ENCODE measurements around the gene LYPD4.

LYPD4 gene

DNA sequence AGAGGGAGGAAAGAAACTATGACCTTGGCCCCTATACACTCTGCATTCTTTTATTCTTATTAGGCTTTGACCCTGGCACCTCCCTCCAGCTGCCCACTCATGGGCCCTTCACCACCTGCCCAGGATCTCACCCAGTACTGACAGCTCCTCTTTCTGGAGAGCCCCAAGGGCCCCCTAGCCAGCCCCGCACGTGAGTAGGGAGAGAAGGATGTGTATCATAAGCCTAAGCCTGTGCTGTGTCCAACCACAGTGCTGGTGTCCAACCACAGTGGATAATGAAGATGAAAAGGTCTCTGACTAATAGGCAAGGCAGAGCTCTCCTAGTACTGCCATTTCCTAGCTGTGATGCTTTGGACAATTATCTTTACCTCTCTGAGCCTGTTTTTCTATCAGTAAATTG lies 4.6 kb upstream of the LYPD4 start:
- DNase-seq: no peak

GRCh38 chr19:41848666-41849065 lies 4.2 kb upstream of the LYPD4 start:
- DNase-seq: no peak

DNA sequence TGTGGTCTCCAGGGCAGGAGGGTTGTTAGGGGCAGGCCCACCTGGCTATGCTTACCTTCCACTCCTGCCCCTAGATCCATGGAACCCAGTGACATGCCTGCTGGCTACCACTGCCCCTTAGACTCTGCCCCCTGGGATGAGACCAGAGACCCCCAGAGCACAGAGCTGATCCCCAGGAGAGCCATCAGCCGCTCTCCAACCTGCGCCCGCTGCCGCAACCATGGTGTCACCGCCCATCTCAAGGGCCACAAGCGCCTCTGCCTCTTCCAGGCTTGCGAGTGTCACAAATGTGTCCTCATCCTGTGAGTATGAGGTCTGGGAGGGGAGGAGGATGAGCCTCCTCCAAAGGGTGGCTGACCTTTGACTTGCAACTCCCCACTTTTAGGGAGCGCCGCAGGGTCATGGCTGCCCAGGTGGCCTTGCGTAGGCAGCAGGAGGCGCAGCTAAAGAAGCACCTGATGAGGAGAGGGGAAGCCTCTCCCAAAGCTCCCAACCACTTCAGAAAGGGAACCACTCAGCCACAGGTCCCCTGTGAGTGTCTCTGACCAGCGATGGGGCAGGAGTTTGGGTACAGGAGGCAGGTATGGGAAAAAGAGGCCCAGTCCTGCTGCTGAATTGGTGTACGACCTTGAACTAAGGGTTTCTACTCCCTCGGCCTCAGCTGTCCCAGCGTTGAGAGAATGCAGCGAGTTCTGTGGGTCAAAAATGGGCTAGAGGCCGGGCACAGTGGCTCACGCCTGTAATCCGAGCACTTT lies 3.0 kb upstream of the LYPD4 start:
- no peak for DNase-seq

DNA sequence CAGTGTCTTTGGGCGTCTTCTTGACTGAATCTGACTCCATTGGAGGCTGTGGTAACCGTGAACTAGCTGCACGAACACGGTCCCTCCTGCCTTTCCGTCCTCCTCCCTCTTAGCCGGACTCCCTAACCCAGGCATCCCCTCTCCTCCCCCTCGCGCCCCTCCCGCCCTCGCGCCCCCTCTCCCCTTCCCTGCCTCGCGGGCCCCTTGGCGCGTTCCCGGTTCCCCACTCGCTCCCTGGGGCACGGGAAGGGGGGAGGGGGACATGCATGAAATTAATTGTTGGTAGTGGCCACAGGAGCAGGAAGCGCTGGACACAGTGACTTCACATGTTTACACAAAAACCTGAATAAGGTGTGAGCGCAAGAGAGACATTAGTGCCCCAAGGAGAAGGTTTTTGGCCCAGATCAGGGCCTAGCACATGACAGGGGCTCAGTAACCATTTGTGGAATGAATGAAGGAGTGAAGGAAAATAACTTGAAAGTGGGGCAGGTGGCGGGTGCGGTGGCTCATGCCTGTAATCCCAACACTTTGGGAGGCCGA lies 638 bp upstream of the LYPD4 start:
- DNase-seq: no peak

- no peak for DNase-seq
Observed at GRCh38 chr19:41845001-41845050, 343 bp upstream of the LYPD4 start, which contains the start of gene DMRTC2. TSS of gene DMRTC2 (plus strand) at chr19:41845042. CDS start at chr19:41847429, 2,387 bp downstream.

DNA sequence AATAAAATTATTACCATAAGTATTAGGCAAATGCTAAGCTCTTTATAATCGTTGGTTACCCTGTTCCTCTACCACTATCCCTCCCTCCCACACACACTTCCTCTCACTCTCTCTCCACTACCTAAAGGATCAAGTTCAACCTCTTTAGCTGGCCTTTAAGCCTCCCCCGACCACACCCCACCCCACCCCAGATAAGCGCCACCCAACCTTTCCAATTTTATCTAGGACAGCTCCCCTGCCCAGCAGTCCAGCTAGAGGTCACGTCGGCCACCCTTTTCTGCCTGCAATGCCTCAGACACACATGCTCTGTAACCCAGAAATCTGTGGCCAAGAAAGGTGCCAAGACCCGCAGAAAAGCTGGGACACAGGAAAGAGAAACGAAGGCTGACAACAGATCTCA lies 1.1 kb downstream of the LYPD4 start:
- DNase-seq: no peak

GRCh38 chr19:41839211-41839610 lies 5.3 kb downstream of the LYPD4 start:
- no peak for DNase-seq

DNA sequence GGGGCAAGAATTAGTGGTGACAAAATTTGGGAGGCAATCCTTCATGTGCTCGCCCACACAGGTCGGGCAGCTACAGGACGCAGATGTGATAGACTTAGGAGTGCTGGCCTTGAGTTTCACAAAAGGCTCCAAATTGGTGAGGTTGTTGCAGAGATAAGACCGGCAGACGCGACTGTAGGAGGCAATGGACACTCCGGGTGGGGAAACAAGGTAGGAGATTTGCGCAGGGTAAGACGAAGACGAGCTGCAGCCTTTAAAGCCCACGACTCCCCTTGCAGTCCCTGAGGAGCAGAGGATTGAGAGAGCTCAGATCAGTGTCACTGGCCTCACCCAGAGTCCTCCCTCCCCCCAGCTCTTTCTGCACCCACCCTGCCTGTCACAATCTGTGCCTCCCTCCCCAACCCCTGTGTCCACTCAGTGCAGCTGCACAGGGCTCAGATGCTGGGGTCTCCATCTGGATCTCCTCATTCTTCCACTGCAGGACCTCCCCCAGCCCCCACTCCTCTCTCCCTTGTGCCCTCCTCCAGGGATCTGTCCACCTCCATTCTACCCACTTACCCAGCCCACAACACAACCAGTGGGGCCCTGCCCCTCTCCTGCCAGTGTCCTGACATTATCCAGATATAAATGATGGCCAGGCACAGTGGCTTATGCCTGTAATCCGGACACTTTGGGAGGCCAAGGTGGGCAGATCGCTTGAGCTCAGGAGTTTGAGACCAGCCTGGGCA lies 6.3 kb downstream of the LYPD4 start:
- DNase-seq: no peak

DNA sequence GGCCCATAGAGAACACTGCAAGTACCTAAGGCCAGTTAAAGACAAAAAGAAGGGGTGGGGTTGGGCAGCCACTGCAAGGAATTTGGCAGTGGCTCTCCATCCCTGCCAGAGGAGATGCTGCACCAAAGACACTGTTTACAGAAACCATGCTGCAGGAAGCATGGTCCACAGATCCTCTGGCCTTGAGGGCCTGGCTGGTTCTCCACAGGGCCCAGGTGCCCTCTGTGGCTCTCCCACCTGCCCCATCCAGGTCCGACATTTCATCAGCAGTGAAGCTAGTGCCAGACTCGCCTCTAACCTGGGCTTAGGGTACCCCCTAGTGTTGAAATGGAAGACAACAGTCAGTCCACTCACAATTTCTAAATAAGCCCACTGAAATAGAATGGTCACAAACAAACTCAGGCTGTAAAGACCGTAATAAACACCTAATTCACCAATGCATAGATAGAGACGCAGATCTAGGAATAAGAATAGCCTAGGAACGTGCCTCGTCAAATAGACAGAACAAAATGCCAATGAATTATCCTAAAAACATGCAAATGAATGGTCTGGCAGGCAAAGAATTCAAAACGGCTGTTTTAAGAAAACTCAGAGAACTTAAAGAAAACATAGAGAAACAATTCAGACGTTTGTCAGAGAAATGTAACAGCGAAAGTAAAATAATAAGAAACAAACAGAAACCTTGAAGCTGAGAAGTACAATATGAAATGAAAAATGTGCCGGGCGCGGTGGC lies 23.3 kb downstream of the LYPD4 start:
- peak; percentile 15 to 21 for DNase-seq

- DNase-seq: no peak
Observed at GRCh38 chr19:41816761-41817160, 27.7 kb downstream of the LYPD4 start.

DNA sequence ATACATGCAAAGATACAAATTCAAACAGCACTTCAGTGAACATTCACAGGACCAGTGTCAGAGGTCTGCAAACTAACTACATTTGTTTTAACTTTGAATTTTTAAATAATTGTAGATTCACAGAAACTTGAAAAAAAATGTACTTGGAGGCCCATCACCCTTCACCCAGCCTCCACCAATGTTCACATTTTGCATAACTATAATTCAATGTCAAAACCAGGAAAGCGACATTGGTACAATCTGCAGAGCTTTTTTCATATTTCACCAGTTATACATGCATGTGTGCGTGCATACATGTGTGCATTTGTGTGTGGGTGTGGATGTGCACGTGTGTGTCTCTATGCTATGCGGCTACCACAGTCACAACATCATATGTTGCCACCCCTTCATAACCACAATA lies 29.2 kb downstream of the LYPD4 start:
- no peak for DNase-seq

DNA sequence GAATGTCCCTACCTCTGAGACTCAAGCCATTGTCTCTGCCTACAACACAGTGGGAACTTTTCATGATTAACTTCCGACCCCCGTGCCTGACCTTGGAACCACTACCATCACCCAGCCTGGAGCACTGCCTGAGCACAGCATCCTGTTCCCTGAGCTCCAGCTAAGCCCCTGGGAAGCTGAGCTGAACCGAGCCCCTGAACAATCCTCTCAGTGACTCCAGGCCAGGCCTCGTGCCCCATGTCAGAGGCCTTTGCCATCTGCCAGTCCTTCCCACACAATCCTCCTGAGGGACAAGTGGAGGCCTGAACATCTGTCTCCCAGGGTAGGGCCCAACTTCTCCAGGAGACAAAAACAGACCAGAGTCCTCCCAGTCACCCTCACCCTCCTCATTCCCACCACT lies 30.6 kb downstream of the LYPD4 start:
- DNase-seq: no peak

GRCh38 chr19:41811981-41812380 lies 32.5 kb downstream of the LYPD4 start:
- no peak for DNase-seq

DNA sequence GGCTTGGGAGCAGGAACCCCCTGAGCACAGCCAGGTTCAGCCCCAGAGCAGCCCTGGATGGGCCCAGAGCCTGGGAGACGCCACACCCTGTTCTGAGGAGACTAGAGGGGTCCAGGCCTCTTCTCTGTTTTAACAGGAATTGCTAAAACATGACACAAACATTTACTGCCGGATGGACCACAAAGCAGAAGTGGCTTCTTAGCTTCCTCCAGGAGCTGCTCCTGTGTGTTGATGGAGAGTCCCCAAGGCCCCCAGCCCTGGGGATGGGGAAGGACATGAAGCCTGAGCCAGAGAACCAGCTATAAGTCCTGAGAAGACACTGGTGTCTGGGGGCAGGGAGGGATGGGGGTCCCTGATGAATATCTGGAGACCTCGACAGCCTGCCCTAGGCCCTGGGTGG lies 33.4 kb downstream of the LYPD4 start:
- no peak for DNase-seq

GRCh38 chr19:41810301-41810700 lies 34.2 kb downstream of the LYPD4 start:
- no peak for DNase-seq

DNA sequence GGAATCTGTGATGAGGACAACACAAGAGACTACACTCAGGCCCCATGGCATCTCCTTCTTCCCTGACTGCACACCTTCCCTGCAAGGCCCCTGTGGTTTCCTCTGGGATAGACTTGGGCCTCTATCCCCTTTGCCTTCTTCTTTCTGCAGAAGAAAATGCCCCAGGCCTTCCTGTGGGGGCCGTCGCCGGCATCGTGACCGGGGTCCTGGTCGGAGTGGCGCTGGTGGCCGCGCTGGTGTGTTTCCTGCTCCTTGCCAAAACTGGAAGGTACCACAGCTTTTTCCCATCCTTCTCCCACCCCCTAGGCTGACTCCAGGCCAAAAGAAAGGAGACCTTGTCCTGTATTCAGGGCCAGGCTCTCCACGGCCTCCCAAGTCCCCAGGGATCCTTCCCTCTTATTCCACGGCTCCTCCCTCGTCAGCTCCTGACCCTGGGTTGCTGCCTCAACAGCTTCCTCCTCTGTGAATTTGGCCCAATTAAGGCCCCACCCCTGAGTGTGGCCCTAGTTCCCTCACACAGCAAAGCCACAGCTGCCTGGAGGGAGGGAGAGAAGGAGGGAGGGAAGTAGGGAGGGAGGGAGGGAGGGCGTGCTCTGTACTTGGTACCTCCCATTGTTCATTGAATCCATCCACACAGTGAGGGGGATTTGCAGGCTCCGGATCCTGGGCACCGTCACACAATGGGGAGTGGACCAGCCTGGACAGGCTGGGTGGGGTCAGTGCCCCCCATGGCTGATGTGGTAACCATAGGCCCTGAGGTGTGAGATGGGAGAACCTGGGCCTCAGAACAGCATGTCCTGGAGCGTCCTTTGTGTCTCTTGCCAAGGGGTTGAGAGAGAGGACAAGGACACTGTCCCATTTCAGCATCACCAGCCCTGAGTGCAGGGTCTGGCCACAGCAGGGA lies 35.6 kb downstream of the LYPD4 start:
- DNase-seq: no peak

DNA sequence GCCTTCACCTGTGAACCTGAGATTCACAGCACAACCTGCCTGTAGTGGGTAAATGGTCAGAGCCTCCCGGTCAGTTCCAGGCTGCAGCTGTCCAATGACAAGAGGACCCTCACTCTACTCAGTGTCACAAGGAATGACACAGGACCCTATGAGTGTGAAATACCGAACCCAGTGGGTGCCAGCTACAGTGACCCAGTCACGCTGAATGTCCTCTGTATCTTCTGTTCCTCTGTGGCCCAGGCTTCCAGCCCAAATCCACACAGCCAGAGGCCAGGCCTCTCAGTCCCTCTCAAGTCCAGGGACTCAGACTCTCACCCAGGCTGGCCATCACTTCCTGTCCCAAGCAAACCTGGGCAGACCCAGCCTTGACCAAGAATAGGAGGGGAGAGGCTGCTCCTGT lies 37.3 kb downstream of the LYPD4 start:
- DNase-seq: no peak

- no peak for DNase-seq
Observed at GRCh38 chr19:41804336-41804735, 40.1 kb downstream of the LYPD4 start.

- DNase-seq: no peak
Observed at GRCh38 chr19:41802770-41803169, 41.7 kb downstream of the LYPD4 start.

DNA sequence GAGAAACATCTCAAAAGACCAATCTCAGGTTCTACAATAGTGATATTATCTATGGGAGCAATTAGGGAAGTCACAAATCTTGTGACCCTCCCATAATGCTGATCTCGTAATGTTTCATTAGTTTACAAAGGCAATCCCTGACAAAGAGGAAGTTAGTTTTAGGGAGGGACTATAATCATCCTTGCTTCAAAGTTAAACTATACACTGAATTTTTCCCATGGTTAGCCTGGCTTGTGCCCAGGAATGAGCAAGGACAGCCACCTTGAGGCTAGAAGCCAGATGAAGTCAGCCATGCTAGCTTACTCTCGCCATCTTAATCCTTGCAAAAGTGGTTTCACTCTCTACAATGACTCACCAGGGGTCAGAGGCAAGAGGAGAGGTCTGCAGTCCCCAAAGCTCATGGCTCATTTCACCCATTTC lies 42.7 kb downstream of the LYPD4 start:
- DNase-seq: no peak

GRCh38 chr19:41801031-41801430 lies 43.5 kb downstream of the LYPD4 start:
- DNase-seq: no peak

GRCh38 chr19:41799444-41800000 lies 45.0 kb downstream of the LYPD4 start:
- no peak for DNase-seq

DNA sequence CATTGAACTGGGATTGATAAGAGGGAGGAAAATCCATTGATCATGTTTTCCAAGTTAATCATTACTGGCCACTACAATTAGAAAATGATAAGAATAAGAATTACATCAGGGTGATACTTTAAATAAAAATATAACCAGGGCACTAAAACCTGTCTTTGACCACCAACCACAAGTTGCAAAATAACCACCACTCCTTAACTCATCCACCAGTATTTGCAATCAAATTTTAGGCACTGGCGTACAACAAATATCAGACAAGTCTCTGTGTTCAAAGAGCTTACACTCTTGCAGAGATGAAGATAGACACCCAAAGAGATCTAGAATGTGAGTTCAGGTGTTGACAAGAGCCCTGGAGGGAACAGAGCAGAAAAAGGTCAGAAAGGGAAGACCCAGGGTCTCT lies 47.6 kb downstream of the LYPD4 start:
- no peak for DNase-seq
